Measurements from ENCODE around the gene ING3. TPM values are rescaled to one million over a fixed set of nuclear protein-coding genes. Genes with fewer than 3 reads are reported as not detected.
A peak's percentile ranks its signal among the peaks of the same experiment; 100 is the strongest.

Gene ING3
- total and polyA plus RNA-seq, 9 of the 15 experiments (the other 6 are each of a cell fraction or from before 2014, with no cell fraction given): 22.8 to 233 (median 50.4) TPM

DNA sequence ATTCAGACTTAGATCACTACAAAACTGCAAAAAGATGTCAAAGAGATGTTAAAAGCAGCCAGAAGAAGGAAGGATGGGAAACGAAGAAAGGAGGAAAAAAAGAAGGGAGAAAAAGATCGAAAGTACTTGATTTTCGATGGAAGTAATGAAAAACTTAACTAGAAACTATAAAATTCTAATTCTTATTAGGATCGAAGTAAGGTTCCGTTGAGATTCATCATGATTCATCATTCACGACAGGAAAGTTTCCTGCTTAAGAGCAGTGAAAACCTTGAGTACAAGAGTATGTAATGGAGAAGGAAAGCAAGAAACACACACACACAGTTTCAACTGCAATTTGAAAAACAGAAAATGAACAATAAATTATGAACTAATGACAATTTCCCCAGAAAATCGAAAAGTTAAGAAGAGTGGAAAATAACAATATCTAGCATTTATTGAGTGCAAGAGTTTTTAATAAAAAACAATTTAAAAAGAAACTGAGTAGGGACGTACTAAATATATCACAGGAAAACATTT is 1.1 kb upstream of the ING3 start (continued):
- no peak for TF ChIP-seq IRF1 (CRISPR knock-in tag; IDR thresholded peaks at IDR 0.05; ENCODE audit: borderline replicate concordance)
- TF ChIP-seq ZNF583 (CRISPR knock-in tag; IDR thresholded peaks at IDR 0.05): no peak
- TF ChIP-seq ZNF79 (CRISPR knock-in tag; IDR thresholded peaks at IDR 0.05; ENCODE audit: low read depth): no peak
- 0 out of 4 replicates have a peak, but pooled peaks of 1 of the 2 experiments have one; percentile 45 for TF ChIP-seq ARNT (IDR thresholded peaks at IDR 0.05)
- TF ChIP-seq KAT8 (IDR thresholded peaks at IDR 0.05; ENCODE audit: low read depth): no peak
- TF ChIP-seq MED1 (CRISPR knock-in tag; IDR thresholded peaks at IDR 0.05; ENCODE audit: borderline replicate concordance): no peak
- TF ChIP-seq ZBTB34 (CRISPR knock-in tag; IDR thresholded peaks at IDR 0.05): no peak
- TF ChIP-seq SMARCA5 (IDR thresholded peaks at IDR 0.05): peak; percentile 51; the same call in 1 of the 2 replicates
- TF ChIP-seq FOXO4 (CRISPR knock-in tag; IDR thresholded peaks at IDR 0.05): no peak
- TF ChIP-seq C11orf30 (IDR thresholded peaks at IDR 0.05; ENCODE audit: low read depth): peak; percentile 56; the same call in 1 of the 2 replicates
- peak; percentile 53; the same call in 1 of the 2 replicates for TF ChIP-seq NFRKB (IDR thresholded peaks at IDR 0.05; ENCODE audit: low read depth)
- TF ChIP-seq ZFPM2 (CRISPR knock-in tag; IDR thresholded peaks at IDR 0.05): no peak
- TF ChIP-seq MCM3 (IDR thresholded peaks at IDR 0.05): no peak
- no peak for TF ChIP-seq ZNF239 (CRISPR knock-in tag; IDR thresholded peaks at IDR 0.05)
- TF ChIP-seq TAF1 (IDR thresholded peaks at IDR 0.05; ENCODE audit: control insufficient read depth, extremely low read depth, insufficient read depth, low read length, severe bottlenecking): no peak
- TF ChIP-seq SMARCC2 (IDR thresholded peaks at IDR 0.05; ENCODE audit: low read depth): no peak
- peak; percentile 36; the same call in 1 of the 2 replicates for TF ChIP-seq ELF2 (CRISPR knock-in tag; IDR thresholded peaks at IDR 0.05)
- TF ChIP-seq, protein P1, sequence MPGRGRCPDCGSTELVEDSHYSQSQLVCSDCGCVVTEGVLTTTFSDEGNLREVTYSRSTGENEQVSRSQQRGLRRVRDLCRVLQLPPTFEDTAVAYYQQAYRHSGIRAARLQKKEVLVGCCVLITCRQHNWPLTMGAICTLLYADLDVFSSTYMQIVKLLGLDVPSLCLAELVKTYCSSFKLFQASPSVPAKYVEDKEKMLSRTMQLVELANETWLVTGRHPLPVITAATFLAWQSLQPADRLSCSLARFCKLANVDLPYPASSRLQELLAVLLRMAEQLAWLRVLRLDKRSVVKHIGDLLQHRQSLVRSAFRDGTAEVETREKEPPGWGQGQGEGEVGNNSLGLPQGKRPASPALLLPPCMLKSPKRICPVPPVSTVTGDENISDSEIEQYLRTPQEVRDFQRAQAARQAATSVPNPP (IDR thresholded peaks at IDR 0.05; ENCODE audit: borderline replicate concordance, insufficient read depth, insufficient read length): no peak
- TF ChIP-seq ATF1 (CRISPR knock-in tag; IDR thresholded peaks at IDR 0.05): no peak
- TF ChIP-seq ATF1 (tag; IDR thresholded peaks at IDR 0.05): no peak
- peak; percentile 49 for TF ChIP-seq POLR2B (IDR thresholded peaks at IDR 0.05; ENCODE audit: low read depth, partially characterized antibody)
- no peak for TF ChIP-seq DLX4 (CRISPR knock-in tag; IDR thresholded peaks at IDR 0.05)
- no peak for TF ChIP-seq POLR2A (conservative IDR thresholded peaks at IDR 0.05)
- no peak for TF ChIP-seq L3MBTL2 (IDR thresholded peaks at IDR 0.05)
- TF ChIP-seq BRCA1 (IDR thresholded peaks at IDR 0.05): no peak
- no peak for TF ChIP-seq BRCA1 (CRISPR knock-in tag; IDR thresholded peaks at IDR 0.05)
- no peak; the same call in 1 of the 2 replicates for TF ChIP-seq TOE1 (IDR thresholded peaks at IDR 0.05; ENCODE audit: borderline replicate concordance)
- TF ChIP-seq TOE1 (CRISPR knock-in tag; IDR thresholded peaks at IDR 0.05; ENCODE audit: borderline replicate concordance, low read depth): no peak
